ENCODE measurements around the gene CEMIP. TPM values are rescaled to one million over a fixed set of nuclear protein-coding genes. Genes with fewer than 3 reads are reported as not detected.

Gene CEMIP
- total and polyA plus RNA-seq, 2 experiments from 2014 or later = 0.27 to 2.1 TPM

DNA sequence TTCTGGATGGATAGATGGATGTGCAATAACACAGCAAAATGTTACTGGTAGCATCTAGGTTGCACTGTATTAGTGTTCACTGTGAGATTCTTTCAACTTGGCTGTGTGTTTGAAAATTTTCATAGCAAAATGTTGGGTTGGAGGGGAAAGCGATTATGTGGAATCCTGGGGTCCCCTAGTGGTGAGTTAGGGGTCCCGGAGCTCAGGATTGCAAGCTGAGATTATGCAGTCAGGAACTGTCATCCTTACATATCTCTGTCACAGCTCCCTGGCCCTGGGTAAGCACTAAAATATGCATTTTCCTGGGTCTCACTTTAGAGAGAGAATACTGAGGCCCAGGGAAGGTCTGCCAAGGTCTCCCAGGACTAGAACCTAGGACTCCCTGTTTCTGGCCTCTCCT is 77.2 kb downstream of the CEMIP start:
- Histone ChIP-seq H3K79me2 (replicated peaks; ENCODE audit: insufficient read depth) (no peaks in the 10 kb centered on the region), H4K20me1 (replicated peaks; ENCODE audit: insufficient read depth) (no peaks in the 10 kb centered on the region), H3F3A (replicated peaks; ENCODE audit: low read depth) (no peaks in the 10 kb centered on the region), H3K27me3 (ENCODE audit: insufficient read depth) (no peaks in the 10 kb centered on the region), H2AFZ (no peak overlapping the region), H3K27ac (ENCODE audit: low read depth) (no peak overlapping the region), H3K9me2 (ENCODE audit: insufficient read depth) (no peaks in the 10 kb centered on the region; the same call in 1 of the 2 replicates), H3K4me2 (no peak overlapping the region), H3K4me3 (no peak overlapping the region), H3K4me1 (ENCODE audit: insufficient read depth) (0 out of 2 replicates have a peak, but pooled peaks cover 6% of the 10 kb centered on the region), H3K36me3 (ENCODE audit: insufficient read depth) (no peaks in the 10 kb centered on the region)
- Mint-ChIP-seq H3K36me3 (ENCODE audit: low read depth) (no peaks in the 10 kb centered on the region; the same call in 2 of the 3 replicates), H3K27ac (no peak overlapping the region), H3K27me3 (ENCODE audit: insufficient read depth, low read depth, poor library complexity) (peaks cover 5% of the 10 kb centered on the region), H3K4me3 (no peak overlapping the region), H3K4me1 (peaks cover 10% of the 10 kb centered on the region), H3K9me3 (no peaks in the 10 kb centered on the region)
- TF ChIP-seq, protein P1, sequence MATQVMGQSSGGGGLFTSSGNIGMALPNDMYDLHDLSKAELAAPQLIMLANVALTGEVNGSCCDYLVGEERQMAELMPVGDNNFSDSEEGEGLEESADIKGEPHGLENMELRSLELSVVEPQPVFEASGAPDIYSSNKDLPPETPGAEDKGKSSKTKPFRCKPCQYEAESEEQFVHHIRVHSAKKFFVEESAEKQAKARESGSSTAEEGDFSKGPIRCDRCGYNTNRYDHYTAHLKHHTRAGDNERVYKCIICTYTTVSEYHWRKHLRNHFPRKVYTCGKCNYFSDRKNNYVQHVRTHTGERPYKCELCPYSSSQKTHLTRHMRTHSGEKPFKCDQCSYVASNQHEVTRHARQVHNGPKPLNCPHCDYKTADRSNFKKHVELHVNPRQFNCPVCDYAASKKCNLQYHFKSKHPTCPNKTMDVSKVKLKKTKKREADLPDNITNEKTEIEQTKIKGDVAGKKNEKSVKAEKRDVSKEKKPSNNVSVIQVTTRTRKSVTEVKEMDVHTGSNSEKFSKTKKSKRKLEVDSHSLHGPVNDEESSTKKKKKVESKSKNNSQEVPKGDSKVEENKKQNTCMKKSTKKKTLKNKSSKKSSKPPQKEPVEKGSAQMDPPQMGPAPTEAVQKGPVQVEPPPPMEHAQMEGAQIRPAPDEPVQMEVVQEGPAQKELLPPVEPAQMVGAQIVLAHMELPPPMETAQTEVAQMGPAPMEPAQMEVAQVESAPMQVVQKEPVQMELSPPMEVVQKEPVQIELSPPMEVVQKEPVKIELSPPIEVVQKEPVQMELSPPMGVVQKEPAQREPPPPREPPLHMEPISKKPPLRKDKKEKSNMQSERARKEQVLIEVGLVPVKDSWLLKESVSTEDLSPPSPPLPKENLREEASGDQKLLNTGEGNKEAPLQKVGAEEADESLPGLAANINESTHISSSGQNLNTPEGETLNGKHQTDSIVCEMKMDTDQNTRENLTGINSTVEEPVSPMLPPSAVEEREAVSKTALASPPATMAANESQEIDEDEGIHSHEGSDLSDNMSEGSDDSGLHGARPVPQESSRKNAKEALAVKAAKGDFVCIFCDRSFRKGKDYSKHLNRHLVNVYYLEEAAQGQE (IDR thresholded peaks at IDR 0.05; ENCODE audit: unreplicated experiment) = no peak
- TF ChIP-seq, protein P2, sequence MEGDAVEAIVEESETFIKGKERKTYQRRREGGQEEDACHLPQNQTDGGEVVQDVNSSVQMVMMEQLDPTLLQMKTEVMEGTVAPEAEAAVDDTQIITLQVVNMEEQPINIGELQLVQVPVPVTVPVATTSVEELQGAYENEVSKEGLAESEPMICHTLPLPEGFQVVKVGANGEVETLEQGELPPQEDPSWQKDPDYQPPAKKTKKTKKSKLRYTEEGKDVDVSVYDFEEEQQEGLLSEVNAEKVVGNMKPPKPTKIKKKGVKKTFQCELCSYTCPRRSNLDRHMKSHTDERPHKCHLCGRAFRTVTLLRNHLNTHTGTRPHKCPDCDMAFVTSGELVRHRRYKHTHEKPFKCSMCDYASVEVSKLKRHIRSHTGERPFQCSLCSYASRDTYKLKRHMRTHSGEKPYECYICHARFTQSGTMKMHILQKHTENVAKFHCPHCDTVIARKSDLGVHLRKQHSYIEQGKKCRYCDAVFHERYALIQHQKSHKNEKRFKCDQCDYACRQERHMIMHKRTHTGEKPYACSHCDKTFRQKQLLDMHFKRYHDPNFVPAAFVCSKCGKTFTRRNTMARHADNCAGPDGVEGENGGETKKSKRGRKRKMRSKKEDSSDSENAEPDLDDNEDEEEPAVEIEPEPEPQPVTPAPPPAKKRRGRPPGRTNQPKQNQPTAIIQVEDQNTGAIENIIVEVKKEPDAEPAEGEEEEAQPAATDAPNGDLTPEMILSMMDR (conservative IDR thresholded peaks at IDR 0.05; ENCODE audit: low read depth in 2 of 2) = peak; percentile 84 to 85
- ATAC-seq (peak; percentile 82), DNase-seq (ENCODE audit: low spot score) (peak; percentile 63)

DNA sequence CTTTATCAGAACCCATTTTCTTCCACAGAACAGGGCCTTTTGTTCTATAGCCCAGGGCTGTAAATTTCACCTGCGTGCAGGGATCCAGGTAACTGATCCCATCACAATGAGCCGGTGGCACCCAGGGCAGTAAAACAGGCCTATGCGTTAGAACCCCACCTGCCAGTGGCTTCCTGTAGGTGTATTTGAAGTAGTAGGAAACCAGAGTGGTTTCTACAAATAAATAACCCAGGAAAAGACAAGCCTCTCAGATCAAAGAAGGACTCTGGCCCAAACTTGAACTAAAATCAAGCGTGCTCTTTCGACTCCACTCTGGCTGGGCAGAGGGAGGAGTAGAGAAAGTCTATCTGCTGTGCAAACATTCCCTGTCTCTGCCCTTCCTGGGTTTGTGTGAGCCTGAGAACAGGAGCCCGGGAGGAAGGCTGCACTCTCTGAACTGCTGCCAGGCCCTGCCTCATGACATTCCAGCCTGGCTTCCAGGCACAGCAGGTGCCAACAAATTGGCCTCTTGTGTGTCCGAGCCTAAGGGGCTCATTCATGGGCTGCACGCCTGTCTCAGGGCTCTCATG is 77.7 kb downstream of the CEMIP start:
- Histone ChIP-seq H3K4me1 (ENCODE audit: insufficient read depth) (0 out of 2 replicates have a peak, but pooled peaks cover 6% of the 10 kb centered on the region), H3K36me3 (ENCODE audit: insufficient read depth) (no peaks in the 10 kb centered on the region), H3K4me2 (no peak overlapping the region), H4K20me1 (replicated peaks; ENCODE audit: insufficient read depth) (no peaks in the 10 kb centered on the region), H2AFZ (no peak overlapping the region), H3K27ac (ENCODE audit: low read depth) (no peak overlapping the region), H3K27me3 (ENCODE audit: insufficient read depth) (no peaks in the 10 kb centered on the region), H3K9me2 (ENCODE audit: insufficient read depth) (no peaks in the 10 kb centered on the region; the same call in 1 of the 2 replicates), H3K4me3 (no peak overlapping the region), H3K79me2 (replicated peaks; ENCODE audit: insufficient read depth) (no peaks in the 10 kb centered on the region), H3F3A (replicated peaks; ENCODE audit: low read depth) (no peaks in the 10 kb centered on the region)
- H3K27ac Mint-ChIP-seq = no peak overlapping the region
- H3K4me1 Mint-ChIP-seq = peaks cover 10% of the 10 kb centered on the region
- ATAC-seq = peak; percentile 75
- DNase-seq (ENCODE audit: low spot score) = peak; percentile 38
- no peaks in the 10 kb centered on the region for H3K36me3 Mint-ChIP-seq (ENCODE audit: low read depth)
- H3K9me3 Mint-ChIP-seq = no peaks in the 10 kb centered on the region
- peaks cover 5% of the 10 kb centered on the region for H3K27me3 Mint-ChIP-seq (ENCODE audit: insufficient read depth, low read depth, poor library complexity)
- H3K4me3 Mint-ChIP-seq = no peak overlapping the region
- TF ChIP-seq, protein P3, sequence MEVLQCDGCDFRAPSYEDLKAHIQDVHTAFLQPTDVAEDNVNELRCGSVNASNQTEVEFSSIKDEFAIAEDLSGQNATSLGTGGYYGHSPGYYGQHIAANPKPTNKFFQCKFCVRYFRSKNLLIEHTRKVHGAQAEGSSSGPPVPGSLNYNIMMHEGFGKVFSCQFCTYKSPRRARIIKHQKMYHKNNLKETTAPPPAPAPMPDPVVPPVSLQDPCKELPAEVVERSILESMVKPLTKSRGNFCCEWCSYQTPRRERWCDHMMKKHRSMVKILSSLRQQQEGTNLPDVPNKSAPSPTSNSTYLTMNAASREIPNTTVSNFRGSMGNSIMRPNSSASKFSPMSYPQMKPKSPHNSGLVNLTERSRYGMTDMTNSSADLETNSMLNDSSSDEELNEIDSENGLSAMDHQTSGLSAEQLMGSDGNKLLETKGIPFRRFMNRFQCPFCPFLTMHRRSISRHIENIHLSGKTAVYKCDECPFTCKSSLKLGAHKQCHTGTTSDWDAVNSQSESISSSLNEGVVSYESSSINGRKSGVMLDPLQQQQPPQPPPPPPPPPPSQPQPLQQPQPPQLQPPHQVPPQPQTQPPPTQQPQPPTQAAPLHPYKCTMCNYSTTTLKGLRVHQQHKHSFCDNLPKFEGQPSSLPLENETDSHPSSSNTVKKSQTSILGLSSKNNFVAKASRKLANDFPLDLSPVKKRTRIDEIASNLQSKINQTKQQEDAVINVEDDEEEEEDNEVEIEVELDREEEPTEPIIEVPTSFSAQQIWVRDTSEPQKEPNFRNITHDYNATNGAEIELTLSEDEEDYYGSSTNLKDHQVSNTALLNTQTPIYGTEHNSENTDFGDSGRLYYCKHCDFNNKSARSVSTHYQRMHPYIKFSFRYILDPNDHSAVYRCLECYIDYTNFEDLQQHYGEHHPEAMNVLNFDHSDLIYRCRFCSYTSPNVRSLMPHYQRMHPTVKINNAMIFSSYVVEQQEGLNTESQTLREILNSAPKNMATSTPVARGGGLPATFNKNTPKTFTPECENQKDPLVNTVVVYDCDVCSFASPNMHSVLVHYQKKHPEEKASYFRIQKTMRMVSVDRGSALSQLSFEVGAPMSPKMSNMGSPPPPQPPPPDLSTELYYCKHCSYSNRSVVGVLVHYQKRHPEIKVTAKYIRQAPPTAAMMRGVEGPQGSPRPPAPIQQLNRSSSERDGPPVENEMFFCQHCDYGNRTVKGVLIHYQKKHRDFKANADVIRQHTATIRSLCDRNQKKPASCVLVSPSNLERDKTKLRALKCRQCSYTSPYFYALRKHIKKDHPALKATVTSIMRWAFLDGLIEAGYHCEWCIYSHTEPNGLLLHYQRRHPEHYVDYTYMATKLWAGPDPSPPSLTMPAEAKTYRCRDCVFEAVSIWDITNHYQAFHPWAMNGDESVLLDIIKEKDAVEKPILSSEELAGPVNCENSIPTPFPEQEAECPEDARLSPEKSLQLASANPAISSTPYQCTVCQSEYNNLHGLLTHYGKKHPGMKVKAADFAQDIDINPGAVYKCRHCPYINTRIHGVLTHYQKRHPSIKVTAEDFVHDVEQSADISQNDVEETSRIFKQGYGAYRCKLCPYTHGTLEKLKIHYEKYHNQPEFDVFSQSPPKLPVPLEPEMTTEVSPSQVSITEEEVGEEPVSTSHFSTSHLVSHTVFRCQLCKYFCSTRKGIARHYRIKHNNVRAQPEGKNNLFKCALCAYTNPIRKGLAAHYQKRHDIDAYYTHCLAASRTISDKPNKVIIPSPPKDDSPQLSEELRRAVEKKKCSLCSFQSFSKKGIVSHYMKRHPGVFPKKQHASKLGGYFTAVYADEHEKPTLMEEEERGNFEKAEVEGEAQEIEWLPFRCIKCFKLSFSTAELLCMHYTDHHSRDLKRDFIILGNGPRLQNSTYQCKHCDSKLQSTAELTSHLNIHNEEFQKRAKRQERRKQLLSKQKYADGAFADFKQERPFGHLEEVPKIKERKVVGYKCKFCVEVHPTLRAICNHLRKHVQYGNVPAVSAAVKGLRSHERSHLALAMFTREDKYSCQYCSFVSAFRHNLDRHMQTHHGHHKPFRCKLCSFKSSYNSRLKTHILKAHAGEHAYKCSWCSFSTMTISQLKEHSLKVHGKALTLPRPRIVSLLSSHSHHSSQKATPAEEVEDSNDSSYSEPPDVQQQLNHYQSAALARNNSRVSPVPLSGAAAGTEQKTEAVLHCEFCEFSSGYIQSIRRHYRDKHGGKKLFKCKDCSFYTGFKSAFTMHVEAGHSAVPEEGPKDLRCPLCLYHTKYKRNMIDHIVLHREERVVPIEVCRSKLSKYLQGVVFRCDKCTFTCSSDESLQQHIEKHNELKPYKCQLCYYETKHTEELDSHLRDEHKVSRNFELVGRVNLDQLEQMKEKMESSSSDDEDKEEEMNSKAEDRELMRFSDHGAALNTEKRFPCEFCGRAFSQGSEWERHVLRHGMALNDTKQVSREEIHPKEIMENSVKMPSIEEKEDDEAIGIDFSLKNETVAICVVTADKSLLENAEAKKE (CRISPR knock-in tag; IDR thresholded peaks at IDR 0.05) = no peak
- TF ChIP-seq ZNF114 (CRISPR knock-in tag; IDR thresholded peaks at IDR 0.05) (no peak), NANOG (IDR thresholded peaks at IDR 0.05; ENCODE audit: borderline replicate concordance) (no peak), EZH2phosphoT487 (IDR thresholded peaks at IDR 0.05; ENCODE audit: unreplicated experiment) (no peak)
